Ishikawa (cell line): ENCODE results near the gene PDE4D.

Experiments
- MAX ChIP-seq: IDR thresholded peaks from 2 replicates; pipeline ENCODE4 v1.6.1; 2012
- NFIC ChIP-seq: IDR thresholded peaks from 2 replicates; pipeline ENCODE4 v1.6.1; 2012

- TF ChIP-seq MAX, result no peak
- no peak for TF ChIP-seq NFIC
Observed at GRCh38 chr5:59565551-59565950, 328.0 kb downstream of the PDE4D start.
